K562 (cell line): Measurements from ENCODE around the gene TUB. TPM values are rescaled to one million over a fixed set of nuclear protein-coding genes. Genes with fewer than 3 reads are reported as not detected.

ENCODE experiments used
- ATAC-seq: fragments of 200-7000 bp; cut with Tn5 transposase; 3 replicates; pipeline ENCODE4 v1.9.1; 2020; ENCODE audit warnings: moderate library complexity
- BruUV-seq: library from RNA; stranded (reverse); fragments of 400-500 nt; replicated peaks from 2 replicates; lab custom pipeline; 2021; lab: Mats Ljungman, UMichigan
- CTCF ChIA-PET: fragments of 300-600 bp; formaldehyde crosslinking; extraction: SDS; loops from one replicate; lab custom pipeline; 2021; ENCODE audit warnings: low intra/inter-chr PET ratio; lab: Yijun Ruan, JAX
- POLR2A ChIA-PET: fragments of 300-600, 350-650 bp; sonication (Branson Sonifier 250); formaldehyde crosslinking; extraction: SDS; loops from one replicate; lab custom pipeline; 2021; ENCODE audit warnings: antibody characterized with exemption, inconsistent platforms; lab: Yijun Ruan, JAX
- DNase-seq, 4 experiments: peaks; one replicate each; pipeline versions ENCODE4 v3.0.0 to v3.0.0-alpha.2; 2011 to 2018; ENCODE audit warnings: low spot score in 3 of 4, mixed read lengths in 3 of 4; ENCODE audit errors: extremely low read depth in 1 of 4
- FAIRE-seq: peaks from 2 replicates; lab custom pipeline; 2011; peaks lifted over from hg19 to GRCh38; lab: Jason Lieb, UNC
- H2AFZ ChIP-seq: 2 replicates; pipeline ENCODE4 v1.6.0; 2011; ENCODE audit warnings: low read depth, low read length, control low read depth, inconsistent platforms
- H3K27ac ChIP-seq: fragments of 200-600 bp; 3 replicates; pipeline ENCODE4 v1.8.0; 2011; ENCODE audit warnings: low read depth, mild to moderate bottlenecking, control low read depth, inconsistent platforms, low read length, moderate library complexity, mixed read lengths; ENCODE audit errors: extremely low read depth
- H3K27me3 ChIP-seq, 2 experiments: fragments of 300-600 bp in 1 of 2; 2 replicates in 1 of 2; 3 replicates in 1 of 2; pipeline versions ENCODE4 v1.6.0 to v1.8.0; 2011; ENCODE audit warnings: inconsistent platforms in 2 of 2, low read length in 2 of 2, mild to moderate bottlenecking in 1 of 2, mixed read lengths in 1 of 2, moderate library complexity in 1 of 2; ENCODE audit not compliant: control insufficient read depth in 2 of 2, insufficient read depth in 2 of 2
- H3K36me3 ChIP-seq: fragments of 300-600 bp; 3 replicates; pipeline ENCODE4 v1.8.0; 2011; ENCODE audit warnings: mild to moderate bottlenecking, low read length, inconsistent platforms; ENCODE audit not compliant: control insufficient read depth, insufficient read depth
- H3K4me1 ChIP-seq, 2 experiments: fragments of 200-600 bp in 1 of 2; replicated peaks in 1 of 2; 2 replicates in 1 of 2; 3 replicates in 1 of 2; pipeline versions ENCODE4 v1.5.1 to v1.8.0; 2011; ENCODE audit warnings: inconsistent platforms in 2 of 2, low read length in 2 of 2, mild to moderate bottlenecking in 1 of 2, mixed read lengths in 1 of 2, moderate library complexity in 1 of 2; ENCODE audit not compliant: control insufficient read depth in 2 of 2, insufficient read depth in 2 of 2
- H3K4me2 ChIP-seq: 2 replicates; pipeline ENCODE4 v1.6.1; 2011; ENCODE audit warnings: low read length, control low read depth, inconsistent platforms, mixed read lengths; ENCODE audit not compliant: insufficient read depth
- H3K4me3 ChIP-seq: fragments of 200-600 bp; sonication (generic), shearing (Covaris generic); 2 replicates; pipeline ENCODE4 v1.5.1; 2016; ENCODE audit warnings: control low read depth, inconsistent platforms
- H3K79me2 ChIP-seq: fragments of 200-600 bp; 3 replicates; pipeline ENCODE4 v1.8.0; 2011; ENCODE audit warnings: low read length, inconsistent platforms; ENCODE audit not compliant: control insufficient read depth, insufficient read depth
- H3K9ac ChIP-seq, 2 experiments: 2 replicates each; pipeline versions ENCODE4 v1.6.0 to v1.6.1; 2011; ENCODE audit warnings: low read depth in 2 of 2, low read length in 2 of 2, control low read depth in 1 of 2, inconsistent platforms in 1 of 2, mild to moderate bottlenecking in 1 of 2, mixed read lengths in 1 of 2; ENCODE audit not compliant: insufficient read depth in 1 of 2
- H3K9me1 ChIP-seq: one replicate; pipeline ENCODE4 v1.6.0; 2011; ENCODE audit warnings: inconsistent platforms, mild to moderate bottlenecking, low read length, moderate library complexity; ENCODE audit not compliant: control insufficient read depth, insufficient read depth
- H3K9me3 ChIP-seq: replicated peaks from 2 replicates; pipeline ENCODE4 v1.5.1; 2011; ENCODE audit warnings: low read depth, low read length, inconsistent platforms; ENCODE audit not compliant: control insufficient read depth, insufficient read depth
- H4K20me1 ChIP-seq: replicated peaks from 2 replicates; pipeline ENCODE4 v1.6.1; 2011; ENCODE audit warnings: low read length, inconsistent platforms, mixed read lengths; ENCODE audit not compliant: control insufficient read depth, insufficient read depth
- BRD4 ChIP-seq: fragments of 200-600 bp; sonication (generic); IDR thresholded peaks from 2 replicates; pipeline ENCODE4 v1.6.1; 2017; ENCODE audit warnings: inconsistent platforms
- CCNT2 ChIP-seq: IDR thresholded peaks from 2 replicates; pipeline ENCODE4 v1.6.1; 2011; ENCODE audit warnings: borderline replicate concordance, low read depth, mild to moderate bottlenecking, moderate library complexity, mixed read lengths, low read length; ENCODE audit not compliant: insufficient read length; ENCODE audit errors: extremely low read depth
- KDM4B ChIP-seq, 2 experiments: fragments of 450-650 bp in 1 of 2; sonication (generic) in 1 of 2; IDR thresholded peaks; 2 replicates each; pipeline ENCODE4 v1.6.1; 2016 to 2017; ENCODE audit warnings: borderline replicate concordance in 2 of 2, antibody characterized with exemption in 1 of 2, low read depth in 1 of 2, mild to moderate bottlenecking in 1 of 2
- NFRKB ChIP-seq: fragments of 450-650 bp; IDR thresholded peaks from 2 replicates; pipeline ENCODE4 v1.6.1; 2016; ENCODE audit warnings: low read depth
- PTTG1 ChIP-seq: fragments of 450-650 bp; IDR thresholded peaks from 2 replicates; pipeline ENCODE4 v1.6.1; 2016; ENCODE audit warnings: low read depth, mild to moderate bottlenecking, missing genetic modification characterization, missing compliant biosample characterization
- RHOXF2B ChIP-seq: fragments of 250-450 bp; sonication (Bioruptor Pico); conservative IDR thresholded peaks from 2 replicates; pipeline ENCODE4 v1.5.1; 2021
- SMARCB1 ChIP-seq: IDR thresholded peaks from 2 replicates; pipeline ENCODE4 v1.6.1; 2011; ENCODE audit warnings: improper control_type of control experiment, low read depth; ENCODE audit not compliant: insufficient read length
- TFAM ChIP-seq: fragments of 250-450 bp; sonication (Bioruptor Pico); conservative IDR thresholded peaks from 2 replicates; pipeline ENCODE4 v1.5.0; 2021; ENCODE audit warnings: mild to moderate bottlenecking, moderate library complexity
- ZBTB43 ChIP-seq: sonication (generic); formaldehyde crosslinking; IDR thresholded peaks from 2 replicates; pipeline ENCODE4 v1.8.0; 2023; ENCODE audit warnings: mild to moderate bottlenecking, missing genetic modification reagents
- ZKSCAN3 ChIP-seq: fragments of 250-450 bp; sonication (Bioruptor Pico); IDR thresholded peaks from 2 replicates; pipeline ENCODE4 v1.4.0; 2020
- ZNF212 ChIP-seq: fragments of 450-650 bp; formaldehyde crosslinking; IDR thresholded peaks from 2 replicates; pipeline ENCODE4 v1.4.0; 2020; ENCODE audit warnings: mild to moderate bottlenecking
- ZNF23 ChIP-seq: fragments of 250-450 bp; sonication (Bioruptor Pico); IDR thresholded peaks from 2 replicates; pipeline ENCODE4 v1.4.0; 2020; ENCODE audit warnings: mild to moderate bottlenecking
- ZNF830 ChIP-seq: fragments of 250-450 bp; sonication (Bioruptor Pico); IDR thresholded peaks from 2 replicates; pipeline ENCODE4 v1.5.0; 2021; ENCODE audit warnings: mild to moderate bottlenecking
- WGBS: fragments of 100-300 bp; shearing (Covaris generic); methylation state at CpG from one replicate; pipeline ENCODE4 v1.1.6; 2016; ENCODE audit warnings: low coverage, mixed read lengths; ENCODE audit not compliant: insufficient coverage; ENCODE audit errors: missing lambda C conversion rate; 5-methylcytosine and 5-hydroxymethylcytosine counted together
- in situ Hi-C: fragments of 300-500 bp; cut with MboI; formaldehyde crosslinking; loops from 4 replicates; pipeline ENCODE4 v1.15.0; 2018; ENCODE audit warnings: inconsistent platforms, mixed read lengths
- intact Hi-C: fragments of 100-400 bp; cut with micrococcal nuclease; formaldehyde crosslinking; loops from 2 replicates; pipeline ENCODE4 v1.14.2; 2022
- polyA plus RNA-seq, 8 experiments: library from polyadenylated mRNA; depleted of rRNA in 4 of 8; stranded (reverse) in 5 of 8; unstranded in 3 of 8; fragments of >200 nt; fragmentation: Nextera tagmentation in 2 of 8; fragmentation: Illumina TruSeq in 1 of 8; extraction: Ambion mirVana in 2 of 8; extraction: Trizol in 1 of 8; gene quantifications; 2 replicates each; pipeline versions ENCODE4 v1.2.1 to v1.2.3, GENCODE V29; 2011 to 2014; ENCODE audit warnings: inconsistent platforms in 1 of 8, missing spikeins in 1 of 8
- total RNA-seq, 7 experiments: library from RNA; depleted of rRNA in 6 of 7; stranded (reverse); fragments of >200 nt in 6 of 7; fragmentation: Illumina TruSeq in 2 of 7; extraction: Trizol in 2 of 7; gene quantifications; 2 replicates each; pipeline versions ENCODE4 v1.2.1 to v1.2.3, GENCODE V29; 2011 to 2021; ENCODE audit warnings: low replicate concordance in 1 of 7
- TF ChIP-seq, protein P1 (sequence below): sonication (generic); formaldehyde crosslinking; IDR thresholded peaks from 2 replicates; pipeline ENCODE4 v1.9.0; 2022; ENCODE audit warnings: mild to moderate bottlenecking, missing genetic modification reagents

TUB gene
- total and polyA plus RNA-seq, 9 of the 15 experiments (the other 6 are each of a cell fraction or from before 2014, with no cell fraction given): not detected

DNA sequence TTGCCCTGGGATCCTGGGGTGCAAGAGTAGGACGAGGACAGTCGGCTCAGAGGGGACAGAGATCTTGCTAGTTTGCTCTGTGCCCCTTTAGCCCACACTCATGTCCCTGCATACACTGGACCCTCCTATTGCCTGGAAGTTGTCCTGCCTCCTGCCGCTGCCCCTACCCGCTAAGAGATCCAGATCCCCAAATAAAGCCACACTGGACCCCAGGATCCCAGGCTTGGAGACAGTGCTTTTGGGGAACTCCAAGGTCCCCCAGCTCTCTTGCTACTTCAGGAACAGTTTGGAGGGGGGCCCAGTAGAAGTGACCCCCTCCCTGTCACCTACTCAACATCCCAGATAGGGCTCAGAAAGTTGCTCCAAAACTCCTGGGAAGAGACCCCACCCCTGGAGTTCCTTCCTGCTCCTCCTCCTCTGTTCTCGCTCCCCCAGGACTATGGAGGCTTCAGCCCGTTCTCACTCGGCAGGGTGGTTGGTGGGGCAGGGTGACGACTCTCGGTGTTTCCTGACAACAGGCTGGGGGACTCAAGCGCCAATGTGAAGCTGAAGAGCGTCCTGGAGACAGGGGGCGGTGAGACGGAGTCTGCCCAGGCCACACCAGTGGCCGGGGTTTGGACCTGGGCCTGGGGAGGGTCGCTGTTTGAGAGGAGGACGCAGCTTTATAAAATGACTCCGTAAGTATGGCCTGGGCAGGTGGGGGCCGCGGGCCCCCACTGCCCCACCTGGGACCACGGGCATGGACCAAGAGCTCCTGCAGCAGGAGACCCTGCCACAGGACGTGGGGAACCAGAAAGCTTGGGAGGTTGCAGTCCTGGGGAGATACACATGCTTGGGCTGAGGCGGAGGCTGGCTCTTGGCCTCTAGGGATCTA lies 19.2 kb upstream of the TUB start:
- WGBS: 7% methylated on average over 20 of the region's 22 CpGs

GRCh38 chr11:8062781-8063257 lies 18.2 kb upstream of the TUB start:
- no peaks in the 10 kb centered on the region for H3K36me3 ChIP-seq
- in situ Hi-C loops (no loop called here), intact Hi-C loops (no loop called here)
- ChIA-PET CTCF (no interaction called here), POLR2A (no interaction called here)
- H3K9me1 ChIP-seq: no peaks in the 10 kb centered on the region
- ATAC-seq (no peak), DNase-seq (no peak), FAIRE-seq (no peak)
- H3K27me3 ChIP-seq: peaks cover 5 to 64% of the 10 kb centered on the region in 2 experiments; a peak in 4 of 5 replicates
- no TSS peak for BruUV-seq
- no peaks in the 10 kb centered on the region; the same call in 1 of the 2 replicates for H4K20me1 ChIP-seq
- no peak overlapping the region for H2AFZ ChIP-seq
- no peaks in the 10 kb centered on the region; a peak in 1 of 5 replicates for H3K4me1 ChIP-seq
- H3K9ac ChIP-seq: peak overlapping the region in 1 of 2 experiments; percentile 45; a peak in 2 of 4 replicates
- WGBS: 6% methylated on average over 13 of the region's 13 CpGs
- H3K9me3 ChIP-seq: no peaks in the 10 kb centered on the region
- H3K27ac ChIP-seq: no peak overlapping the region
- H3K4me3 ChIP-seq: no peak overlapping the region
- H3K79me2 ChIP-seq: no peaks in the 10 kb centered on the region
- no peak overlapping the region for H3K4me2 ChIP-seq
- TF ChIP-seq ZNF23 (no peak), ZNF212 (CRISPR knock-in tag) (no peak), ZBTB43 (CRISPR knock-in tag) (no peak), PTTG1 (tag) (no peak), KDM4B (IDR thresholded peaks at IDR 0.05; ENCODE audit: borderline replicate concordance in 2 of 2, low read depth in 1 of 2) (no peak)
- TF ChIP-seq, protein P1, sequence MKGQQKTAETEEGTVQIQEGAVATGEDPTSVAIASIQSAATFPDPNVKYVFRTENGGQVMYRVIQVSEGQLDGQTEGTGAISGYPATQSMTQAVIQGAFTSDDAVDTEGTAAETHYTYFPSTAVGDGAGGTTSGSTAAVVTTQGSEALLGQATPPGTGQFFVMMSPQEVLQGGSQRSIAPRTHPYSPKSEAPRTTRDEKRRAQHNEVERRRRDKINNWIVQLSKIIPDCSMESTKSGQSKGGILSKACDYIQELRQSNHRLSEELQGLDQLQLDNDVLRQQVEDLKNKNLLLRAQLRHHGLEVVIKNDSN: no peak

More for the DNA sequence above, 19.2 kb upstream of the TUB start:
- H3K36me3 ChIP-seq: no peaks in the 10 kb centered on the region
- no peaks in the 10 kb centered on the region for H3K9me3 ChIP-seq
- no peak overlapping the region for H3K27ac ChIP-seq
- BruUV-seq: no TSS peak
- intact Hi-C loops (no loop called here), in situ Hi-C loops (no loop called here)
- ChIA-PET CTCF (no interaction called here), POLR2A (interaction anchor here (2.4 kb wide), 1 partner anchor 10 kb away, joined by 5 read pairs; no protein-coding TSS in a partner anchor)
- H3K27me3 ChIP-seq: peaks cover 0 to 54% of the 10 kb centered on the region in 2 experiments; a peak in 3 of 5 replicates
- H2AFZ ChIP-seq: no peak overlapping the region
- ATAC-seq (no peak), DNase-seq (no peak), FAIRE-seq (no peak)
- no peaks in the 10 kb centered on the region; the same call in 1 of the 2 replicates for H4K20me1 ChIP-seq
- H3K9me1 ChIP-seq: no peaks in the 10 kb centered on the region
- no peaks in the 10 kb centered on the region for H3K79me2 ChIP-seq
- TF ChIP-seq SMARCB1 (no peak), ZKSCAN3 (CRISPR knock-in tag) (no peak), TFAM (CRISPR knock-in tag) (no peak), BRD4 (no peak), NFRKB (no peak), RHOXF2B (no peak), CCNT2 (no peak), ZNF830 (CRISPR knock-in tag) (no peak)
- H3K4me2 ChIP-seq: no peak overlapping the region
- H3K9ac ChIP-seq: no peak overlapping the region
- H3K4me1 ChIP-seq: no peaks in the 10 kb centered on the region; a peak in 1 of 5 replicates
- no peak overlapping the region for H3K4me3 ChIP-seq
